ENCODE measurements around the gene NLRP6.

GRCh38 chr11:251550-251949 is 26.7 kb upstream of the NLRP6 start:
- TF ChIP-seq SUZ12 (IDR thresholded peaks at IDR 0.05) = no peak
- no peak for TF ChIP-seq PKNOX1 (IDR thresholded peaks at IDR 0.05)
- no peak for TF ChIP-seq BHLHE40 (IDR thresholded peaks at IDR 0.05; ENCODE audit: borderline replicate concordance)
- no peak for TF ChIP-seq NFRKB (IDR thresholded peaks at IDR 0.05)
- no peak for TF ChIP-seq FOXM1 (IDR thresholded peaks at IDR 0.05; ENCODE audit: borderline replicate concordance)
- TF ChIP-seq ZNF384 (IDR thresholded peaks at IDR 0.05) = no peak
- no peak for TF ChIP-seq FOXA1 (IDR thresholded peaks at IDR 0.05)
- TF ChIP-seq SP1 (IDR thresholded peaks at IDR 0.05) = no peak
- TF ChIP-seq TARDBP (IDR thresholded peaks at IDR 0.05) = no peak
- TF ChIP-seq HDGF (IDR thresholded peaks at IDR 0.05; ENCODE audit: borderline replicate concordance) = no peak
- TF ChIP-seq ELF4 (IDR thresholded peaks at IDR 0.05) = no peak
- TF ChIP-seq CTBP1 (IDR thresholded peaks at IDR 0.05; ENCODE audit: borderline replicate concordance) = no peak

Data from HEK293T (cell line).